Metanephros (tissue), 2 donors: Measurements from ENCODE around the gene CLPX. TPM values are rescaled to one million over a fixed set of nuclear protein-coding genes. Genes with fewer than 3 reads are reported as not detected.

Source experiments
- small RNA-seq: library from RNA; depleted of rRNA; stranded (forward); fragments of <200 nt; gene quantifications from one replicate; pipeline ENCODE3, GENCODE V24; 2014; ENCODE audit warnings: low replicate concordance
- total RNA-seq: library from RNA; depleted of rRNA; stranded (reverse); fragments of >200 nt; gene quantifications from one replicate; pipeline ENCODE4 v1.2.3, GENCODE V29; 2014

CLPX gene
- total RNA-seq = 48.5 TPM

DNA sequence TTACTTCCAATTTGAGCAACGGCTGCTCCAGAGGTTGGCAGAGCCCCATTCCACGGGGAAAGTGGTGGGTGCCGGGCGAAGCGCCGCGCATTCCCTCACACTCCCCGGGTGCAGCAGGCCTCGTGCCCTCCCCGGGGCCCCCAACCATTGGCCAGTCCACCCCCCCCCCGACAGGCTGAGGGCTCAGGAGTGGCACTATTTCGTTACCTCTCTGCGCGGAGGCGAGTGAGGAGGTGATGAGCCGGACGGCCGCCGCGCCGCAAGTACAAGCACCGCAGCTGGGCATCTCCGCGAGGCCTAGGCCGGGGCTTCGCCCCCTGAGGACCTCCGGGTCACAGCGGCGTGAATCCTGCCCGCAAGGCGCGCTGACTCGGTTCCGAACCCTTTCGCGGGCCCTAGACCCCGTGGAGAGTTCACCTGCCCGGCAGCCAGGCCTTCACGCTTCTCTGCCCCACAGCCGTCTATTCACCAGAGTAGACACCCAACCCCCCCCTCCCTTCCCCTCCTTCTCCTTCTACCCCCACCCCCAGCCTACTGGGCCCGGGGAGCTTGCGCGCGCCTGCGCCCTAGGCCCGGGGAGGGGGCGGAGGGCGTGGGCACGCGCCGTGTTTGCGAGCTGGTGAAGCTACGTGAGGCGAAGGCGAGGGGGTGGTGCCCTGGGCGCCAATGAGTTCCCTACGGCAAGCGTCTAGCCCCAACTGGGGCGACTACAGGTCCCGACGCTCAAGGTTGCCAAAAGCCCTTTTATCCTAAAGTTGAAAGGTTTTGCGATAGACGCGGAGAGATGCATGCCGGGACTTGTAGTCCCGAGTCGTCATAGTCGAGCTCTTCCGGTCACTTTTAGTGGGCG, at the start of gene CLPX:
CLPX (minus strand) TSS at position 475 of the 850 bp plus-strand sequence; CDS start at position 286, 189 bp downstream.

DNA sequence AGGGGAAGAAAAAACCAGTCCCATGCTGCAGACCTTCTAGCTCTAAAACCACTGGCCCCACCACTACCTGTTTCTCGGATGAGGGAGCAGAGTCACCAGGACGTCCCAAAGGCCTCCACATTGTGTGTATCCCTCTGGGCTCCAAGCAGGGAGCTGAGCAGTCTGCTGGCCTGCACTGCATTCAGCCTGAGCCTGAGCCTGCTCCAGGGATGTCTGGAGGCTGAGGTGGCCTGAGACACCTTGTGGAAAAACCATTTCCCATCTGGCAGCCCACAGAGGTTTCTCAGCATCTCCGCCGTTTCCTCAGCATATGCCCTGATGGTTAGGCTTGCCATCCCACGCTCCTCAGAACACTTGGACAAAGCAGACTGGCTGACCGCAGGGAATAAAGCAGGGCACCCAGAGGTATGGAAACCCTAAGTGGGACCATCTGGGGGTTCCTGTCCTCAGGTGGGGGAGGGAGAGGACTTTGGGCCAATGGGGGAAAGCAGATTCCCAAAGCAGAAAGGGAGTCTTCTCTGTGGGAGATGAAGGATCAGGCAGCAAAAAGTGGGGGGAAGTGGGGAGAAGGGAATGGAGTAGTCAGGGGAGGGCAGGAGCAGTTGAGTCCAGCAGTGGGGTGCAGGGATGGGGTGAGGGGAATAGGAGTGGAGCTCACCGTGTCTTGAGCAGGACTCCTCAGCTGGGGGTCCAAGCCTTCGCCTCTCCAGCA, 25.8 kb upstream of the CLPX start, which contains the start of gene CILP:
CILP (minus strand) TSS at position 704 of the 712 bp plus-strand sequence. CDS start 1,718 bp downstream, outside the sequence.

DNA sequence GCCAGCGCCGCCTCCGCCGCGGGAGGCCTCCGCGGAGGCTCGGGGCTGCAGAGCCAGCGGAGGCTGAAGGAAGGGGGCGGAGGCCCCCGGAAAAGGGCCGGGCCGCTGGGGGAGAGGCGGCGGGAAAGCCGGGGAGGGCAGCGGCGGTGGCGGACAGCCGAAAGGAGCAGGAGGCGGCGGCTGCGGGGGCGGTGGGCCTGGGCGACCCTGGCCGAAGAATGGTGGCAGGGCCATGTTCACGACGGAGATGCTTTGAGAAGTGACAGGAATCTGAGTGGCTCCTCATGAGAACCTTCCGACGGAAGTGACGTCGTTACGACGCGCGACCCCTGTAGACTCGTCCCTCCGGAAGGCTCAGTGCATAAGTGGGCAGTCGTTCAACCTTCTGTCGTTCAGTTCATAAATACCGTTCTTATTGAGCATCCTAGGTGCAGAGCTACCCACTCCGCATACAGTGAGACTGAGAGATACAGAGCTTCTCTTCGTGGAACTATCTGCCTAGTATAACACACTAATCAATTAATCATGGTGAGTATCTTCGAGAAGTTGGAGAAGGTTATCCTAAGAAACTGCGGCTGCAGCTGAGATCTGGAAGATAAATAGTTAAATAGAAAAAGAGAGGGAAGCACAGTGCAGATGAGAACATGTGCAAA, 51.5 kb downstream of the CLPX start, which contains the start of gene PDCD7:
PDCD7 (minus strand) TSS at position 261 of the 653 bp plus-strand sequence; CDS start at position 234, 27 bp downstream.

DNA sequence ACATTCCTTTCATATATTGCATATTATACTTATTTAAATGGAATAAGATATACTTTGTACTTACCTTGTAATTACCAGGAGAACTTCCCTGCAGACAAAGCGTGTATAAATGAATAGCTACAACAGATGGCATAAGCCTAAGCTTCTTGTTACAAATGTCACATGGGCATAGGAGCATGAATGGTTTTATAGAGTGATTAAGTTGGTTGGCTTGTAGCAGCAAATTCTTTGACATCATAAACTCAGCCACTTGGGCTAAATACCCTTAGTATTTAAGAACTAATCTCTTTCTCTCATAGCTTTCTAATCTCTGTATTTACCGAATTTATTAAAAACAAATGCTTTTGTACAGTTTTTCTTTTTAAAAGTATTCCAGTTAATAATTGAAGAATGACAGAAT, 70.1 kb downstream of the CLPX start, which contains the start of gene UBAP1L:
UBAP1L (minus strand) TSS at position 115 of the 400 bp plus-strand sequence. CDS start 8,985 bp downstream, outside the sequence.

Small RNA genes within 50 kb of the gene (small RNA-seq; reads per million reads assigned to genes)
- gene AC013553.1 (not detected), gene AC068213.1 (not detected), gene RNU6-686P (not detected)

Other genes with a start within 250 kb of the CLPX start
- gene SPG21, start 195.4 kb downstream of the CLPX start, total RNA-seq = 79.1 TPM
- 12.8 TPM for gene MTFMT, start 155.7 kb downstream of the CLPX start, total RNA-seq
- gene SLC51B, start 140.0 kb downstream of the CLPX start, total RNA-seq = 1.5 TPM
- gene RASL12, start 117.4 kb downstream of the CLPX start, total RNA-seq = 12.6 TPM
- 1.2 TPM for gene KBTBD13, start 108.6 kb downstream of the CLPX start, total RNA-seq
- gene UBAP1L, start 70.1 kb downstream of the CLPX start, total RNA-seq = 5.6 TPM
- 19.2 TPM for gene PDCD7, start 51.5 kb downstream of the CLPX start, total RNA-seq
- 9.8 TPM for gene CILP, start 26.1 kb upstream of the CLPX start, total RNA-seq
- 8.8 TPM for gene PARP16, start 101.5 kb upstream of the CLPX start, total RNA-seq
- gene RNU5A-1, start 110.7 kb upstream of the CLPX start, total RNA-seq = not detected
- gene RNU5B-1, start 119.3 kb upstream of the CLPX start, total RNA-seq = not detected
- gene IGDCC3, start 192.7 kb upstream of the CLPX start, total RNA-seq = 4.1 TPM
- gene IGDCC4, start 237.6 kb upstream of the CLPX start, total RNA-seq = 20.4 TPM